ENCODE results near the gene SLITRK1.

- TF ChIP-seq, protein P1, sequence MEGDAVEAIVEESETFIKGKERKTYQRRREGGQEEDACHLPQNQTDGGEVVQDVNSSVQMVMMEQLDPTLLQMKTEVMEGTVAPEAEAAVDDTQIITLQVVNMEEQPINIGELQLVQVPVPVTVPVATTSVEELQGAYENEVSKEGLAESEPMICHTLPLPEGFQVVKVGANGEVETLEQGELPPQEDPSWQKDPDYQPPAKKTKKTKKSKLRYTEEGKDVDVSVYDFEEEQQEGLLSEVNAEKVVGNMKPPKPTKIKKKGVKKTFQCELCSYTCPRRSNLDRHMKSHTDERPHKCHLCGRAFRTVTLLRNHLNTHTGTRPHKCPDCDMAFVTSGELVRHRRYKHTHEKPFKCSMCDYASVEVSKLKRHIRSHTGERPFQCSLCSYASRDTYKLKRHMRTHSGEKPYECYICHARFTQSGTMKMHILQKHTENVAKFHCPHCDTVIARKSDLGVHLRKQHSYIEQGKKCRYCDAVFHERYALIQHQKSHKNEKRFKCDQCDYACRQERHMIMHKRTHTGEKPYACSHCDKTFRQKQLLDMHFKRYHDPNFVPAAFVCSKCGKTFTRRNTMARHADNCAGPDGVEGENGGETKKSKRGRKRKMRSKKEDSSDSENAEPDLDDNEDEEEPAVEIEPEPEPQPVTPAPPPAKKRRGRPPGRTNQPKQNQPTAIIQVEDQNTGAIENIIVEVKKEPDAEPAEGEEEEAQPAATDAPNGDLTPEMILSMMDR (IDR thresholded peaks at IDR 0.05): no peak
- TF ChIP-seq POLR2A (IDR thresholded peaks at IDR 0.05): no peak
Measured at GRCh38 chr13:83895994-83896580, 13.8 kb upstream of the SLITRK1 start.
